Transverse colon (tissue), 4 donors: Measurements from ENCODE around the gene FBXL14. TPM values are rescaled to one million over a fixed set of nuclear protein-coding genes. Genes with fewer than 3 reads are reported as not detected.
A peak's percentile ranks its signal among the peaks of the same experiment; 100 is the strongest.

Experiments
- DNase-seq: peaks from one replicate; pipeline ENCODE4 v3.0.0-alpha.2; 2019
- H3K27ac ChIP-seq, 4 donors: fragments of 200-600 bp; sonication (generic); 2 replicates each; pipeline ENCODE4 v1.5.1; 2016 to 2018; ENCODE audit warnings: inconsistent platforms in 4 of 4
- H3K27me3 ChIP-seq: fragments of 200-600 bp; sonication (generic); 2 replicates; pipeline ENCODE4 v1.5.1; 2017; ENCODE audit warnings: inconsistent platforms
- H3K36me3 ChIP-seq, 4 donors: fragments of 200-600 bp; sonication (generic); 2 replicates each; pipeline ENCODE4 v1.5.1; 2017 to 2019; ENCODE audit warnings: inconsistent platforms in 4 of 4
- H3K4me1 ChIP-seq, 4 donors: fragments of 200-600 bp; sonication (generic); 2 replicates each; pipeline ENCODE4 v1.5.1; 2017 to 2020; ENCODE audit warnings: inconsistent platforms in 4 of 4
- H3K4me3 ChIP-seq, 4 donors: fragments of 200-600 bp; sonication (generic); 1 replicate in 1 of 4; 2 replicates in 3 of 4; pipeline versions ENCODE4 v1.5.1 to v1.6.1; 2017 to 2019; ENCODE audit warnings: inconsistent platforms in 4 of 4
- H3K9me3 ChIP-seq, 2 donors: fragments of 200-600 bp; sonication (generic); 2 replicates each; pipeline ENCODE4 v1.5.1; 2017 to 2019; ENCODE audit warnings: inconsistent platforms in 2 of 2
- CTCF ChIP-seq, 5 experiments: fragments of 200-600 bp in 3 of 5; fragments of 450-650 bp in 2 of 5; sonication (generic) in 3 of 5; IDR thresholded peaks; 1 replicate in 2 of 5; 2 replicates in 3 of 5; pipeline ENCODE4 v1.5.1; 2016 to 2017; ENCODE audit warnings: antibody characterized with exemption in 5 of 5, inconsistent platforms in 3 of 5, mild to moderate bottlenecking in 2 of 5, moderate library complexity in 1 of 5
- EP300 ChIP-seq: sonication (generic); formaldehyde crosslinking; IDR thresholded peaks from one replicate; pipeline ENCODE4 v1.6.1; 2017; ENCODE audit warnings: antibody characterized with exemption, low read depth
- POLR2A ChIP-seq: fragments of 450-650 bp; IDR thresholded peaks from one replicate; pipeline ENCODE4 v1.6.1; 2016; ENCODE audit warnings: antibody characterized with exemption, mild to moderate bottlenecking, moderate library complexity
- POLR2AphosphoS5 ChIP-seq, 3 donors: sonication (generic); formaldehyde crosslinking; IDR thresholded peaks; one replicate each; pipeline ENCODE4 v1.6.1; 2016; ENCODE audit warnings: antibody characterized with exemption in 3 of 3
- WGBS, 2 donors: methylation state at CpG; one replicate each; pipeline ENCODE4 v1.1.5; 2018; ENCODE audit warnings: low coverage in 1 of 2; 5-methylcytosine and 5-hydroxymethylcytosine counted together
- in situ Hi-C, 4 donors: fragments of 200-750 bp; cut with MboI; loops; one replicate each; pipeline versions ENCODE4 v1.15.0 to v1.15.1; 2017; ENCODE audit warnings: low sequenced_read_pairs in 3 of 4, low pct_ligation_motif_present in 1 of 4, low pct_unique_long_range_greater_than_20kb in 1 of 4
- intact Hi-C: fragments of 100-400 bp; cut with DNase I; formaldehyde crosslinking; loops from one replicate; pipeline ENCODE4 v1.15.1; 2023; ENCODE audit warnings: low total_unique reads
- total RNA-seq, 4 donors: library from RNA; depleted of rRNA; stranded (reverse); fragments of >200 nt; gene quantifications; one replicate each; pipeline ENCODE4 v1.1.0, GENCODE V29; 2016

The FBXL14 gene
- total RNA-seq, 4 donors from 2014 or later, result 15.5 to 44.4 (median 28.0) TPM

DNA sequence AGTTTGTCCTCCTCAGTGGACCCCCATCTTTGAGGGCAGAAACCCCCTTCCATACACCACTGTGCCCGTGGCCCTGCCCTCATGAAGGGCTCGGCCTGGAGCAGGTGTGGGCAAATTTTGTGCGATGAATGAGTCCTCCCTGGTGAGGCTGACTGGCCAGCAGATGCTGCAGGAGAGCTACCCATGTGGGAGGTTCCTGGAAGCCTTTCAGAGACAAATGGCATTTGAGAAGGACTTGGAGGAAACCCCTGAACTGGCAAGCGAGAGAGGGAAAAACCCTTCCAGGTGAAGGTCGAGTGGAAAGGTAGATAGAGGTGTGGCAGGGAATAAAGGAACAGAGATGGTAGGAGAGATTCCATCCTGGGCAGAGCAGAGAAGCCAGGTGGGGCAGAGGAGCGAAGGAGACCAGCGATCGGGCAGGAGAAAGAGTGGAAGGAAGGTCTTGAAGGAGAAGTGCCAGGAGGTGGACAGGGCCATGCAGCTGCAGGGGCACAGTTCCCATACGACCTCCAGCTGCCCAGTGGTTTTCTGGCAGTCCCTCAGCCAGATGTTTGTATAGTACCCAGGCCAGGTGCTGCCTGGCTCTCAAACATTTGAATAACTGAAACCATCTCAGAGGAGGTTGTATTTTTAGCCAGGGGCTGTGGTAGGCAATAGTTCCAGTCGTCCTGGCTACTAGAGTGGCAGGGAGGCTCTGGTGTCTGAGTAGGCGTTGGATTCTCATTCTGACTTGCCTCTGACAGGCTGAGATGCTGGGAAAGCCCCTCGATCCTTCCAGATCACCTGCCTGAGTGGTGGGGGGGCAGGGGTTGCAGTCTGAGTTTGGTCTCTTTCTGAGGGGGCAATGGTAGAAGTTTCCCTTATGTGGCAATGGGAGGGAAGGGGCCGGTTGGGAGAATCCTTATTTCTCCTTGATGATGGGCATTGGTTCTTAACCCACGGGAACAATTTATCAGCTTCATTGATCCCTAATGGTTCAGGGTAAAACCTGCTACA lies 40.1 kb downstream of the FBXL14 start:
- intact Hi-C loops, result no loop called here
- H3K4me3 ChIP-seq, result no peak overlapping the region
- H3K27ac ChIP-seq, result peak overlapping the region in 3 of 4 donors; percentile 13 to 55 (median 27)
- H3K4me1 ChIP-seq, result peaks cover 0 to 3% (median 0%) of the 10 kb centered on the region in 4 donors
- 66% methylated on average over 14 of the region's 14 CpGs; no CpG with 5 or more reads in 1 of the 2 donors for WGBS, 2 donors
- H3K9me3 ChIP-seq, result no peaks in the 10 kb centered on the region
- H3K27me3 ChIP-seq, result no peaks in the 10 kb centered on the region
- no peaks in the 10 kb centered on the region for H3K36me3 ChIP-seq
- peak; percentile 50 for DNase-seq
- TF ChIP-seq EP300 (no peak), POLR2AphosphoS5 (IDR thresholded peaks at IDR 0.05) (peak in 1 of 3 donors; percentile 26)
- in situ Hi-C loops, result loop anchor here in 1 of 4 donors (25.0 kb wide), 1 partner anchor 442 kb away; no protein-coding TSS in a partner anchor

DNA sequence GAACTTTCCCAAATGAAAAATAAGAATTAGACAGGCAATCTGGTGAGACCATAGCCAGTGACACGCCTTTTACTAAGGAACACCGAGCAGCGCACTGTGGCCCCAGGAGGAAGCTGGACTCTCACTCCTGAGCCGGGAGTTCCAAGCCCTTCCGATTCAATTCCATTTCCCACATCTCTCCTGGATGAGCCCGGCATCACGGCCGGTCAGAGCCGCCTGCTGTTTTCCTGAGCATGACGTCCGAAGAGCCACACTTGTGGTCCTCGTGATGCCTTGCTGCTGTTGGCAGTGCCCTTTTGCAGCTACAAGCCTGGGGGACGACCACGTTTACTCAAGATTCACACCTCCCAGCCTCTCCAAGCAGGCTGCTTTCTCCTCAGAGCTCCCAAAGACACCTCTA lies 40.8 kb downstream of the FBXL14 start:
- H3K36me3 ChIP-seq, result no peaks in the 10 kb centered on the region
- H3K4me1 ChIP-seq, result peaks cover 0 to 3% (median 0%) of the 10 kb centered on the region in 4 donors
- H3K9me3 ChIP-seq, result no peaks in the 10 kb centered on the region
- no peak for DNase-seq
- no peak overlapping the region for H3K4me3 ChIP-seq
- intact Hi-C loops, result no loop called here
- H3K27ac ChIP-seq, result peak overlapping the region in 3 of 4 donors; percentile 13 to 55 (median 27)
- WGBS, 2 donors, result 70 to 90% methylated on average over 8 to 14 of the region's 14 CpGs
- in situ Hi-C loops, result loop anchor here in 1 of 4 donors (25.0 kb wide), 1 partner anchor 441 kb away; no protein-coding TSS in a partner anchor
- no peak for TF ChIP-seq EP300
- no peak for TF ChIP-seq POLR2A
- no peak for TF ChIP-seq POLR2AphosphoS5 (IDR thresholded peaks at IDR 0.05)
- no peak for TF ChIP-seq CTCF (IDR thresholded peaks at IDR 0.05)
- H3K27me3 ChIP-seq, result no peaks in the 10 kb centered on the region

- WGBS, 2 donors, result 76 to 87% methylated on average over 5 to 12 of the region's 12 CpGs
- Histone ChIP-seq H3K4me1 (peaks cover 0 to 3% (median 0%) of the 10 kb centered on the region in 4 donors), H3K27ac (peak overlapping the region in 3 of 4 donors; percentile 27 to 55 (median 32)), H3K4me3 (no peak overlapping the region), H3K9me3 (no peaks in the 10 kb centered on the region), H3K27me3 (no peaks in the 10 kb centered on the region), H3K36me3 (no peaks in the 10 kb centered on the region)
- intact Hi-C loops, result no loop called here
- no peak for DNase-seq
- in situ Hi-C loops, result loop anchor here in 1 of 4 donors (25.0 kb wide), 1 partner anchor 441 kb away; no protein-coding TSS in a partner anchor
- TF ChIP-seq POLR2A, result no peak
- no peak for TF ChIP-seq CTCF (IDR thresholded peaks at IDR 0.05)
- no peak for TF ChIP-seq POLR2AphosphoS5 (IDR thresholded peaks at IDR 0.05)
- no peak for TF ChIP-seq EP300
These were observed 41.4 kb downstream of the FBXL14 start for GRCh38 chr12:1552911-1553491.

DNA sequence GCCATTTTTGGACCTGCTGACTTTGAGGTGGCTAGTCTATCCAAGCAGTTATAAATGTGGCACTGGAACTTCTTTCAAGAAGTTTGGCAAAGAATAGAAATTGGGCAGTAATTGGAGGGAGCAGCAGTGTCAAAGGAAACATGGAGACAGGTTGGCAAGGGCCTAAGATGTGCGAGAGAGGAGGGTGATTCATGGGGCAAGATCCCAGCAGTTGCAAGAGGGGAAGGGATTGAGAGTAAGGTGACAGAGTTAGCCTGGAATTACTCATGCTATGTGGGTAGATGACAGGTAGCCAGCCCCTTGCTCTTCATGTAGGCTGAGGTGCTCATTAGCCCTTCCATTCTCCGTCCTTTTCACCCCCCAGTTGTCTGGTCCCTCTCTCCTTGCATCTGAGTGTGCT lies 42.2 kb downstream of the FBXL14 start:
- 69 to 93% methylated on average over 2 of the region's 2 CpGs for WGBS, 2 donors
- Histone ChIP-seq H3K27ac (peak overlapping the region in 2 of 4 donors; percentile 27 to 32), H3K27me3 (no peaks in the 10 kb centered on the region), H3K4me1 (peaks cover 0 to 3% (median 0%) of the 10 kb centered on the region in 4 donors), H3K36me3 (no peaks in the 10 kb centered on the region), H3K4me3 (no peak overlapping the region), H3K9me3 (no peaks in the 10 kb centered on the region)
- intact Hi-C loops, result no loop called here
- in situ Hi-C loops, result loop anchor here in 1 of 4 donors (25.0 kb wide), 1 partner anchor 440 kb away; no protein-coding TSS in a partner anchor
- no peak for DNase-seq
- no peak for TF ChIP-seq EP300
- no peak for TF ChIP-seq POLR2A
- no peak for TF ChIP-seq CTCF (IDR thresholded peaks at IDR 0.05)
- no peak for TF ChIP-seq POLR2AphosphoS5 (IDR thresholded peaks at IDR 0.05)
